Measurements from ENCODE around the gene TEAD1. TPM values are rescaled to one million over a fixed set of nuclear protein-coding genes. Genes with fewer than 3 reads are reported as not detected.

TEAD1 gene
- total and polyA plus RNA-seq, 9 of the 15 experiments (the other 6 are each of a cell fraction or from before 2014, with no cell fraction given): 1.7 to 17.7 (median 10.8) TPM

GRCh38 chr11:12746593-12747097 lies 72.4 kb downstream of the TEAD1 start (continued):
- no peak for TF ChIP-seq ZBTB9 (CRISPR knock-in tag; IDR thresholded peaks at IDR 0.05)
- TF ChIP-seq ATF6 (CRISPR knock-in tag; IDR thresholded peaks at IDR 0.05): no peak
- no peak for TF ChIP-seq NFRKB (IDR thresholded peaks at IDR 0.05; ENCODE audit: low read depth)
- TF ChIP-seq NRF1 (conservative IDR thresholded peaks at IDR 0.05 in 1 of 2, IDR thresholded peaks at IDR 0.05 in 1 of 2): peak; percentile 88 to 90
- TF ChIP-seq FOXA1 (IDR thresholded peaks at IDR 0.05; ENCODE audit: borderline replicate concordance): no peak
- no peak for TF ChIP-seq AFF4 (CRISPR knock-in tag; IDR thresholded peaks at IDR 0.05)
- TF ChIP-seq CLOCK (CRISPR knock-in tag; IDR thresholded peaks at IDR 0.05; ENCODE audit: borderline replicate concordance): no peak
- no peak for TF ChIP-seq EZH2 (IDR thresholded peaks at IDR 0.05; ENCODE audit: borderline replicate concordance, low read depth, low read length)
- no peak for TF ChIP-seq KDM1A (IDR thresholded peaks at IDR 0.05)
- no peak for TF ChIP-seq BRF1 (IDR thresholded peaks at IDR 0.05; ENCODE audit: borderline replicate concordance, extremely low read depth, insufficient read length)
- no peak for TF ChIP-seq ZNF764 (CRISPR knock-in tag; IDR thresholded peaks at IDR 0.05; ENCODE audit: low read depth)
- TF ChIP-seq ZNF511 (CRISPR knock-in tag; IDR thresholded peaks at IDR 0.05): peak; percentile 74
- no peak for TF ChIP-seq HNRNPLL (IDR thresholded peaks at IDR 0.05; ENCODE audit: low read depth, low read length, poor library complexity, severe bottlenecking)
- TF ChIP-seq MLLT1 (IDR thresholded peaks at IDR 0.05): peak in 1 of 2 experiments; percentile 36; a peak in 1 of 4 replicates
- TF ChIP-seq ZNF668 (CRISPR knock-in tag; IDR thresholded peaks at IDR 0.05): no peak
- TF ChIP-seq L3MBTL2 (IDR thresholded peaks at IDR 0.05): peak; percentile 99
